ENCODE measurements around the gene EPN3.

EPN3 gene

GRCh38 chr17:50532452-50533024, at the start of gene EPN3:
Gene EPN3, plus strand, starts transcription at chr17:50532735. Its CDS starts 3,822 bp downstream, at chr17:50536557.
- in situ Hi-C loops (cut with MboI; ENCODE audit: low sequenced_read_pairs), result no loop called here

GRCh38 chr17:50483266-50483665, 49.3 kb upstream of the EPN3 start:
- in situ Hi-C loops (cut with MboI; ENCODE audit: low sequenced_read_pairs), result no loop called here

- in situ Hi-C loops (cut with MboI; ENCODE audit: low sequenced_read_pairs), result no loop called here
Observed at GRCh38 chr17:50484386-50485155, 48.0 kb upstream of the EPN3 start.

GRCh38 chr17:50487213-50488096, 45.1 kb upstream of the EPN3 start:
- in situ Hi-C loops (cut with MboI; ENCODE audit: low sequenced_read_pairs), result no loop called here

DNA sequence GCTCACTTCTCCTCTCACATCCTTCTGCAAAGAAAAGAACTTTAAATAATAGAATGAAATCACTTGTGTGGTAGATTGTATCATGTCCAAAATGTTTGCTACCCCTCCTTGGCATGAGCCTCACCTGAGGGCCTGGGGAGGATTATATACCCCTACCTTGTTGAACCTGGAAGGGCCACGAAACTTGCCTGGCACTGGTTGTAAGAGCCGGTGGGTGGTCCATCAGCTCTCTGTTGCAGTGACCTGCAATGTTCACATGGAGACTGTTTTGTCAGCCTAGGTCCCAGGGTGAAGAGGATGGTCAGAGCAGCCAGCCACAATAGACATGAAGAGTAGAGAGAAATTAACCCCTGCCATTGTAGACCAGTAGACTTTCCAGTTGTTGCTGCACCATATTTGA, 43.7 kb upstream of the EPN3 start:
- in situ Hi-C loops (cut with MboI; ENCODE audit: low sequenced_read_pairs), result no loop called here

DNA sequence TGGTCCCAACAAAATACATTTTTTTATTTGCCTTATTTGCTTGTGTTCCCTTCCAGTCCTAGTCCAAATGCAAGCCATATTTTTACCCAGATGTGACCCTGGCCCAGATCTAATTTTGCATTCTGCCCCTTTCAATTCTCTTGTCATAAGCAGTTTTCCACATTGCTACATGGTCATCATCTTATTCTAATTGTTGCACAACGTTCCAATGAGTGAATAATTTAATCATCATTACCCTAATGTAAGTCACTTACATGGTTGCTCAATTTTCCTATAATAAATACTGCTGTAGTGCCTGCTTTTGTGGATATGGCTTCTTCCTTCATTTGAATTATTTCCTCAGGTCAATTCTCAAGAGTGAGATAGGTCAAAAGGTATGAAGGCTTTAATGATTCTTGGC, 41.0 kb upstream of the EPN3 start:
- in situ Hi-C loops (cut with MboI; ENCODE audit: low sequenced_read_pairs), result no loop called here

DNA sequence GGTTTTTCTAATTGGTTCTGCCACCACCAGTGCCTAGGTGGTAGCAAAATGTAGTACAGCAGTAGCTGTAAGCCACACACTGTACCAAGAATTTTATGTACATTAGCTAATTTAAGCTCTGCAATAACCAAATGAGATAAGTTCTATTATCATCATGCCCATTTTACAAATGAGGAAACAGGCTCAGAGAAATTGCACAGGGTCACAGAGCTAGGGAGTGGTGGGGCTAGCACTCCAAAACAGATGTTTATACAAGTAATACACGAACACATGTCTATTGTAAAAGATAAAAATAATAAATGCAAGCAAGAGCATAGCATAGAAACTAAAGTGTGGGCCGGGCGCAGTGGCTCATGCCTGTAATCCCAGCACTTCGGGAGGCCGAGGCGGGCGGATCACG, 40.3 kb upstream of the EPN3 start:
- in situ Hi-C loops (cut with MboI; ENCODE audit: low sequenced_read_pairs), result no loop called here

- in situ Hi-C loops (cut with MboI; ENCODE audit: low sequenced_read_pairs), result no loop called here
Observed at GRCh38 chr17:50493744-50494143, 38.8 kb upstream of the EPN3 start.

- in situ Hi-C loops (cut with MboI; ENCODE audit: low sequenced_read_pairs), result no loop called here
Observed at GRCh38 chr17:50495217-50495823, 37.2 kb upstream of the EPN3 start.

DNA sequence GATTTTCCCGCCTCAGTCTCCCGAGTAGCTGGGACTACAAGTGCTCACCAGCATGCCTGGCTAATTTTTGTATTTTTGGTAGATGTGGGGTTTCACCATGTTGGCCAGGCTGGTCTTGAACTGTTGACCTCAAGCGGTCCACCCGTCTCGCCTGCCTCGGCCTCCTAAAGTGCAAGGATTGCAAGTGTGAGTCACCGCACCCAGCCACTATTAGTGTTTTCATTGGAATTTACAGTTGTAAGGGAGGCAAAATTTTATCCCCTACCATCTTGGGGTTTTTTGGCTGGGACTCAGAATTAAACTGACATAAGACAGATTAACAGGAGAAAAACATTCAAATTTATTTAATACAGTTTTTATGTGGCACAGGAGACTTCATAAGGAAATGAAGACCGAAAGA, 36.6 kb upstream of the EPN3 start:
- in situ Hi-C loops (cut with MboI; ENCODE audit: low sequenced_read_pairs), result no loop called here

DNA sequence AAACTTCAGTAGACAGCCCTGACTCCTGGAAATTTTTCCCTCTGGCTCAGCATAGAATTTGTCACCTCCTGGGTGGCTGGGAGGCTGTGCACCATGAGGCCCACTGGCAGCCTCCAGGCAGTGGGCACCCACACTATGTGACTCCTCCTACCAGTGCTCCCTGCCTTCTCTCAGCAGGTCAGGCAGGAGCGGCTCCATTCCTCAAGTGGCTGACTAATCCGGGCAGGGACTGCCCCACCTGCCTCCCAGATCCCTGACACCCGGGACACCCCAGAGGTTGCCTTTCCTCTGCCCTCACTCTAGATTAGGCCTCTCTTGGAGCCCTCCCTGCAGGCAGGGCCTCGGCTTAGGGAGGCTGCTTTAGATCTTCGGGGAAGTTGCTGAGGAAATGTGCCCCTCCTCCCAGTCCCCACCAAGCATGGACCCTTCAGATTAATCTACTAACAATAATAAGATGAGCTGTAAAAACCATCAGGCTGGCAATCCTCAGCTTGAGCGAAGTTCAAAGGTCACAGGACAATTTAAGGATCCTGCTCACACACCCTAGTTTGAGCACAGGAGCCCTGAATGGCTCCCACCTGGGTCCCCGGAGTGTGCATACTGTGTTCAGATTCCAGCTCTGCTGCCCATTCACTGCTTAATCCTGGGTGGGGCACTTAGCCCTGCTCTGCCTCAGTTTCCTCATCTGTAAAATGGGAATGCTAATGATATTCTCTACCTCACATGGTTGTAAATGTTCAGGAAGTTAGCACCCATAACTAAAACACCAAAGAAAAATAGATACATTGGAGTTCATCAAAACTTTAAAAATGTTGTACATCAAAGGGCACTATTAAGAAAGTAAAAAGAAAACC, 34.3 kb upstream of the EPN3 start:
- in situ Hi-C loops (cut with MboI; ENCODE audit: low sequenced_read_pairs), result no loop called here

DNA sequence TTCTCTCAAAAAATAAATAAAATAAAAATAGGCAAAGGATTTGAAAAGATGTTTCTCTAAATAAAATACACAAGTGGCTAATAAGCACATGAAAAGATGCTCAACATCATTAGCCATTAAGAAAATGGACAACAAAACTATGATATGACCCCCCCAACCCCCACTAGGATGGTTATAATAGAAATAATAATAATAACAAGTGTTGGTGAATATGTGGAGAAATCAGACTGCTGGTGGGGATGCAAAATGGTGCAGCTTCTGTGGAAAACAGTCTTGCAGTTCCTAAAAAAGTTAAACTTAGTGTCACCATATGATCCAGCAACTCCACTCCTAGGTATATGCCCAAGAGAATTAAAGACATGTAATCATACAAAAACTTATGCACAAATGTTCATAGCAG, 33.3 kb upstream of the EPN3 start:
- in situ Hi-C loops (cut with MboI; ENCODE audit: low sequenced_read_pairs), result no loop called here

GRCh38 chr17:50499721-50500120, 32.8 kb upstream of the EPN3 start:
- in situ Hi-C loops (cut with MboI; ENCODE audit: low sequenced_read_pairs), result no loop called here

DNA sequence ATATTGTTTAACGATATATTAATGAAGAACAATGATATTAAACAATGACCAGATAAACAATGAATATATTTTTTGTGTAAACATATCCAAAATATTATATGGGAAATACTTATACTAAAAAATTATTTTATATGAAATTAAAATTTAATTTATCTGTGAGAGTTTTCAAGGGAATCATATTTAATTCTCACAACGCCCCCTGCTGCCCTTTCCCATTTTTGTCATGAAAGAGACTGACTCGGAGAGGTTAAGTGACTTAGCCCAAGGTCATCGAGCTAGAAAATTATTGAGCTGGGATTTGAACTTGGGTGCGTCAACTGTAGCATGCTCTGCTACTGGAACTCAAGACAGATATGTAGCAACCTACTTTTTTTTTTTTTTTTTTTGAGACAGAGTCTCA, 31.5 kb upstream of the EPN3 start:
- in situ Hi-C loops (cut with MboI; ENCODE audit: low sequenced_read_pairs), result no loop called here

DNA sequence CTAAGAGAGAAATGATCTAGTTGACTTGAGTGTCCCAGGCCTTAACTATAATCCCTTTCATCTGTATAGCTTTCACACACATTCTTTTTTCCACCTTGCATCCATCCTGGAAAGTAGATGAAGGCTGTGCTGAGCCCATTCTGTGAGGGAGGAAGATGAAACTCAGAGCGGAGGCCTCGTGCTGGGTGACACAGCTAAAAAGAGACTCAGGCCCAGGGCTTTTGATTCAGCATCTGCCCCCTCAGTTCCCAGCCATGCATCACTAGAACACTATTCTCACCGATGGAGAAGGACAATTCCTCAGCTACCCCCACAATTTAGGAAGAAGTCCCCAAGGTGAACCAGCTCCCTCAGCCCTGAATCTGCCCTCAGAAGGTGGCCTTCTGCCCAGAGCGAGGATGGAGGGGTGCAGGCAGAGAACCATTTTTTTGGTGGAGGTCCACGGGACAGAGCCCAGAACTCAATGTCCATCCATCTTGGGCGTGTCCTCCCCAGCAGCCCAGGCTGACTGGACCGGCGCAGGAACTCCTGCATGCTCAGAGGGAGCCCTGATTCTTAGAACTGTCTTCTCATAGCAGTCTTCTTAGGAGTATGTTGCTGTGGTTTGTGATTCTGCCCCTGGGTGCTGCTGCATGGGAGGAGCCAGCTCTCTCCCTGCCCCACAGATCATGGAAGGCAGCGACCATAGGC, 30.1 kb upstream of the EPN3 start:
- in situ Hi-C loops (cut with MboI; ENCODE audit: low sequenced_read_pairs), result no loop called here

- in situ Hi-C loops (cut with MboI; ENCODE audit: low sequenced_read_pairs), result no loop called here
Observed at GRCh38 chr17:50505591-50506130, 26.9 kb upstream of the EPN3 start.

- in situ Hi-C loops (cut with MboI; ENCODE audit: low sequenced_read_pairs), result no loop called here
Observed at GRCh38 chr17:50506298-50506697, 26.2 kb upstream of the EPN3 start.

GRCh38 chr17:50507871-50508572, 24.5 kb upstream of the EPN3 start, which contains the start of gene MYCBPAP:
Gene MYCBPAP, plus strand, starts transcription at chr17:50508439. Its CDS starts 236 bp downstream, at chr17:50508675.
- in situ Hi-C loops (cut with MboI; ENCODE audit: low sequenced_read_pairs), result no loop called here

Measured in hTERT RPE-1 (cell line).